ENCODE results near the gene CCND1.
A peak's percentile ranks its signal among the peaks of the same experiment; 100 is the strongest.

CCND1 gene

GRCh38 chr11:69640995-69641581 is at the start of gene CCND1:
Gene CCND1 (plus strand): TSS chr11:69641156. CDS start chr11:69641314, 158 bp downstream.
- peak within 1 kb of the TSS; percentile 97 for H3K9ac ChIP-seq (ENCODE audit: insufficient read length, low read depth)

GRCh38 chr11:69592986-69593650 is 47.8 kb upstream of the CCND1 start:
- no peak for DNase-seq (ENCODE audit: low read depth, low spot score)
- Histone ChIP-seq H3K36me3 (ENCODE audit: insufficient read depth, insufficient read length, low read length) (no peaks in the 10 kb centered on the region), H3K9ac (ENCODE audit: insufficient read length, low read depth) (no peak overlapping the region), H3K4me1 (ENCODE audit: insufficient read depth, insufficient read length) (no peaks in the 10 kb centered on the region), H3K9me3 (ENCODE audit: insufficient read depth, low read length) (peaks cover 5% of the 10 kb centered on the region; the same call in 1 of the 2 replicates), H3K4me3 (ENCODE audit: insufficient read length, low read depth) (no peak overlapping the region), H3K27me3 (ENCODE audit: insufficient read depth, insufficient read length) (no peaks in the 10 kb centered on the region)
- no peak for TF ChIP-seq SUZ12 (IDR thresholded peaks at IDR 0.05; ENCODE audit: extremely low read depth, insufficient read depth, insufficient read length)
- no peak for TF ChIP-seq YY1 (IDR thresholded peaks at IDR 0.05; ENCODE audit: insufficient read depth, insufficient read length)
- TF ChIP-seq ZNF274 (IDR thresholded peaks at IDR 0.05; ENCODE audit: low read depth, low read length) = no peak

More at GRCh38 chr11:69640995-69641581, at the start of gene CCND1:
- Histone ChIP-seq H3K27me3 (ENCODE audit: insufficient read depth, insufficient read length) (no peaks in the 10 kb centered on the region), H3K9me3 (ENCODE audit: insufficient read depth, low read length) (no peaks in the 10 kb centered on the region), H3K36me3 (ENCODE audit: insufficient read depth, insufficient read length, low read length) (peaks cover 33% of the 10 kb centered on the region), H3K4me1 (ENCODE audit: insufficient read depth, insufficient read length) (peaks cover 17% of the 10 kb centered on the region), H3K4me3 (ENCODE audit: insufficient read length, low read depth) (peak within 1 kb of the TSS; percentile 89)
- TF ChIP-seq YY1 (IDR thresholded peaks at IDR 0.05; ENCODE audit: insufficient read depth, insufficient read length) (no peak), SUZ12 (IDR thresholded peaks at IDR 0.05; ENCODE audit: extremely low read depth, insufficient read depth, insufficient read length) (no peak), ZNF274 (IDR thresholded peaks at IDR 0.05; ENCODE audit: low read depth, low read length) (no peak)
- DNase-seq (ENCODE audit: low read depth, low spot score) = peak; percentile 89

- H3K36me3 ChIP-seq (ENCODE audit: insufficient read depth, insufficient read length, low read length) = no peaks in the 10 kb centered on the region
- H3K4me3 ChIP-seq (ENCODE audit: insufficient read length, low read depth) = no peak overlapping the region
- H3K9ac ChIP-seq (ENCODE audit: insufficient read length, low read depth) = no peak overlapping the region
- TF ChIP-seq YY1 (IDR thresholded peaks at IDR 0.05; ENCODE audit: insufficient read depth, insufficient read length) = no peak
- TF ChIP-seq SUZ12 (IDR thresholded peaks at IDR 0.05; ENCODE audit: extremely low read depth, insufficient read depth, insufficient read length) = no peak
- TF ChIP-seq ZNF274 (IDR thresholded peaks at IDR 0.05; ENCODE audit: low read depth, low read length) = no peak
- peaks cover 5% of the 10 kb centered on the region; the same call in 1 of the 2 replicates for H3K9me3 ChIP-seq (ENCODE audit: insufficient read depth, low read length)
- no peak for DNase-seq (ENCODE audit: low read depth, low spot score)
- no peaks in the 10 kb centered on the region for H3K27me3 ChIP-seq (ENCODE audit: insufficient read depth, insufficient read length)
- no peaks in the 10 kb centered on the region for H3K4me1 ChIP-seq (ENCODE audit: insufficient read depth, insufficient read length)
Measured at GRCh38 chr11:69593851-69594250, 47.1 kb upstream of the CCND1 start.

- Histone ChIP-seq H3K4me3 (ENCODE audit: insufficient read length, low read depth) (no peak overlapping the region), H3K27me3 (ENCODE audit: insufficient read depth, insufficient read length) (no peaks in the 10 kb centered on the region), H3K36me3 (ENCODE audit: insufficient read depth, insufficient read length, low read length) (no peaks in the 10 kb centered on the region), H3K4me1 (ENCODE audit: insufficient read depth, insufficient read length) (no peaks in the 10 kb centered on the region), H3K9ac (ENCODE audit: insufficient read length, low read depth) (no peak overlapping the region), H3K9me3 (ENCODE audit: insufficient read depth, low read length) (peaks cover 5% of the 10 kb centered on the region; the same call in 1 of the 2 replicates)
- TF ChIP-seq SUZ12 (IDR thresholded peaks at IDR 0.05; ENCODE audit: extremely low read depth, insufficient read depth, insufficient read length) = no peak
- TF ChIP-seq ZNF274 (IDR thresholded peaks at IDR 0.05; ENCODE audit: low read depth, low read length) = no peak
- no peak for TF ChIP-seq YY1 (IDR thresholded peaks at IDR 0.05; ENCODE audit: insufficient read depth, insufficient read length)
- DNase-seq (ENCODE audit: low read depth, low spot score) = no peak
Measured at GRCh38 chr11:69594481-69594880, 46.5 kb upstream of the CCND1 start.

- DNase-seq (ENCODE audit: low read depth, low spot score) = no peak
Measured at GRCh38 chr11:69595805-69596665, 44.9 kb upstream of the CCND1 start.

GRCh38 chr11:69598147-69598546 is 42.8 kb upstream of the CCND1 start:
- H3K9ac ChIP-seq (ENCODE audit: insufficient read length, low read depth) = no peak overlapping the region
- no peaks in the 10 kb centered on the region for H3K36me3 ChIP-seq (ENCODE audit: insufficient read depth, insufficient read length, low read length)
- no peaks in the 10 kb centered on the region for H3K4me1 ChIP-seq (ENCODE audit: insufficient read depth, insufficient read length)
- no peaks in the 10 kb centered on the region for H3K27me3 ChIP-seq (ENCODE audit: insufficient read depth, insufficient read length)
- H3K9me3 ChIP-seq (ENCODE audit: insufficient read depth, low read length) = peaks cover 8% of the 10 kb centered on the region; the same call in 1 of the 2 replicates
- no peak for DNase-seq (ENCODE audit: low read depth, low spot score)
- TF ChIP-seq ZNF274 (IDR thresholded peaks at IDR 0.05; ENCODE audit: low read depth, low read length) = no peak
- no peak for TF ChIP-seq SUZ12 (IDR thresholded peaks at IDR 0.05; ENCODE audit: extremely low read depth, insufficient read depth, insufficient read length)
- no peak for TF ChIP-seq YY1 (IDR thresholded peaks at IDR 0.05; ENCODE audit: insufficient read depth, insufficient read length)
- H3K4me3 ChIP-seq (ENCODE audit: insufficient read length, low read depth) = no peak overlapping the region

More at GRCh38 chr11:69595805-69596665, 44.9 kb upstream of the CCND1 start:
- no peaks in the 10 kb centered on the region for H3K4me1 ChIP-seq (ENCODE audit: insufficient read depth, insufficient read length)
- no peak overlapping the region for H3K9ac ChIP-seq (ENCODE audit: insufficient read length, low read depth)
- no peaks in the 10 kb centered on the region for H3K27me3 ChIP-seq (ENCODE audit: insufficient read depth, insufficient read length)
- TF ChIP-seq ZNF274 (IDR thresholded peaks at IDR 0.05; ENCODE audit: low read depth, low read length) = no peak
- no peak for TF ChIP-seq YY1 (IDR thresholded peaks at IDR 0.05; ENCODE audit: insufficient read depth, insufficient read length)
- no peak for TF ChIP-seq SUZ12 (IDR thresholded peaks at IDR 0.05; ENCODE audit: extremely low read depth, insufficient read depth, insufficient read length)
- H3K4me3 ChIP-seq (ENCODE audit: insufficient read length, low read depth) = no peak overlapping the region
- no peaks in the 10 kb centered on the region for H3K36me3 ChIP-seq (ENCODE audit: insufficient read depth, insufficient read length, low read length)
- H3K9me3 ChIP-seq (ENCODE audit: insufficient read depth, low read length) = peaks cover 5% of the 10 kb centered on the region; the same call in 1 of the 2 replicates
